HepG2 (cell line): Measurements from ENCODE around the gene MARK4. TPM values are rescaled to one million over a fixed set of nuclear protein-coding genes. Genes with fewer than 3 reads are reported as not detected.
A peak's percentile ranks its signal among the peaks of the same experiment; 100 is the strongest.

Source experiments
- ARNT2 ChIP-seq: sonication (generic); formaldehyde crosslinking; IDR thresholded peaks from 2 replicates; pipeline ENCODE4 v1.8.0; 2022; ENCODE audit warnings: mild to moderate bottlenecking, low read depth, missing genetic modification reagents, moderate library complexity
- ARNTL ChIP-seq: sonication (generic); formaldehyde crosslinking; IDR thresholded peaks from 2 replicates; pipeline ENCODE4 v1.4.0; 2020; ENCODE audit warnings: mild to moderate bottlenecking, missing genetic modification reagents
- CBX2 ChIP-seq, 2 experiments: fragments of 200-600 bp in 1 of 2; sonication (generic); formaldehyde crosslinking in 1 of 2; IDR thresholded peaks; 2 replicates each; pipeline versions ENCODE4 v1.7.0 to v1.8.1; 2018 to 2022; ENCODE audit warnings: low read depth in 2 of 2, low read length in 1 of 2, mild to moderate bottlenecking in 1 of 2, missing genetic modification reagents in 1 of 2
- DNMT1 ChIP-seq: sonication (generic); formaldehyde crosslinking; IDR thresholded peaks from 2 replicates; pipeline ENCODE4 v1.5.1; 2020; ENCODE audit warnings: mild to moderate bottlenecking, missing genetic modification reagents
- GATA4 ChIP-seq: sonication (generic); IDR thresholded peaks from 2 replicates; pipeline ENCODE4 v1.6.1; 2016; ENCODE audit warnings: antibody characterized with exemption, low read depth, borderline replicate concordance
- HNRNPK ChIP-seq: fragments of 200-400 bp; formaldehyde crosslinking; IDR thresholded peaks from 2 replicates; pipeline ENCODE4 v1.6.1; 2018; ENCODE audit warnings: low read length, low read depth, moderate library complexity, mild to moderate bottlenecking; ENCODE audit not compliant: poor library complexity, severe bottlenecking
- KLF11 ChIP-seq: IDR thresholded peaks from 2 replicates; pipeline ENCODE4 v1.6.1; 2016; ENCODE audit warnings: missing compliant biosample characterization
- MYC ChIP-seq: sonication (generic); formaldehyde crosslinking; IDR thresholded peaks from 2 replicates; pipeline ENCODE4 v1.9.0; 2021; ENCODE audit warnings: missing genetic modification reagents, borderline replicate concordance
- NR2F6 ChIP-seq, 2 experiments: IDR thresholded peaks; 2 replicates each; pipeline ENCODE4 v1.6.1; 2016; ENCODE audit warnings: antibody characterized with exemption in 1 of 2, mild to moderate bottlenecking in 1 of 2
- RFX3 ChIP-seq: IDR thresholded peaks from 2 replicates; pipeline ENCODE4 v1.6.1; 2016; ENCODE audit warnings: missing biosample characterization, missing genetic modification reagents
- SETDB1 ChIP-seq: sonication (generic); formaldehyde crosslinking; IDR thresholded peaks from 2 replicates; pipeline ENCODE4 v1.5.1; 2020; ENCODE audit warnings: missing genetic modification reagents, mild to moderate bottlenecking, borderline replicate concordance
- SIN3A ChIP-seq: IDR thresholded peaks from 2 replicates; pipeline ENCODE4 v1.6.1; 2011; ENCODE audit warnings: low read depth, mild to moderate bottlenecking, control low read depth, low read length, borderline replicate concordance
- ZBTB38 ChIP-seq: sonication (generic); formaldehyde crosslinking; IDR thresholded peaks from 2 replicates; pipeline ENCODE4 v1.5.1; 2020; ENCODE audit warnings: mild to moderate bottlenecking, missing genetic modification reagents
- ZKSCAN1 ChIP-seq: fragments of 150-350 bp; IDR thresholded peaks from 2 replicates; pipeline ENCODE4 v1.6.1; 2014; ENCODE audit warnings: low read length
- ZNF230 ChIP-seq: sonication (generic); formaldehyde crosslinking; IDR thresholded peaks from 2 replicates; pipeline ENCODE4 v1.4.0; 2020; ENCODE audit warnings: mild to moderate bottlenecking, missing genetic modification reagents
- ZNF337 ChIP-seq: sonication (generic); formaldehyde crosslinking; IDR thresholded peaks from 2 replicates; pipeline ENCODE4 v1.5.1; 2020; ENCODE audit warnings: missing genetic modification reagents, low read depth, mild to moderate bottlenecking, borderline replicate concordance
- ZNF33B ChIP-seq: sonication (generic); formaldehyde crosslinking; IDR thresholded peaks from 2 replicates; pipeline ENCODE4 v1.5.1; 2020; ENCODE audit warnings: mild to moderate bottlenecking, missing genetic modification reagents
- ZNF7 ChIP-seq: IDR thresholded peaks from 2 replicates; pipeline ENCODE4 v1.6.1; 2016; ENCODE audit warnings: missing biosample characterization, missing genetic modification reagents
- polyA plus RNA-seq, 8 experiments: library from polyadenylated mRNA; depleted of rRNA in 3 of 8; stranded (reverse) in 7 of 8; unstranded in 1 of 8; fragments of >200 nt; fragmentation: Illumina TruSeq in 4 of 8; extraction: Trizol in 4 of 8; gene quantifications; 2 replicates each; pipeline versions ENCODE4 v1.2.1 to v1.2.3, GENCODE V29; 2011 to 2016; ENCODE audit warnings: low read depth in 4 of 8, missing spikeins in 1 of 8, mixed read lengths in 1 of 8; ENCODE audit not compliant: insufficient read depth in 1 of 8
- total RNA-seq, 5 experiments: library from RNA; depleted of rRNA; stranded (reverse); fragments of >200 nt; fragmentation: Illumina TruSeq; extraction: Trizol; gene quantifications; 2 replicates each; pipeline ENCODE4 v1.2.3, GENCODE V29; 2016; ENCODE audit warnings: low read depth in 1 of 5
- TF ChIP-seq, protein P1 (sequence below): sonication (generic); formaldehyde crosslinking; IDR thresholded peaks from 2 replicates; pipeline ENCODE4 v1.5.1; 2020; ENCODE audit warnings: mild to moderate bottlenecking, missing genetic modification reagents, moderate library complexity
- TF ChIP-seq, protein P2 (sequence below): sonication (generic); formaldehyde crosslinking; IDR thresholded peaks from 2 replicates; pipeline ENCODE4 v1.8.0; 2022; ENCODE audit warnings: mild to moderate bottlenecking, missing genetic modification reagents, borderline replicate concordance
- TF ChIP-seq, protein P3 (sequence below): IDR thresholded peaks from 2 replicates; pipeline ENCODE4 v1.6.1; 2016; ENCODE audit warnings: mild to moderate bottlenecking
- TF ChIP-seq, protein P4 (sequence below): sonication (generic); formaldehyde crosslinking; IDR thresholded peaks from 2 replicates; pipeline ENCODE4 v1.4.0; 2020; ENCODE audit warnings: missing genetic modification reagents

Gene MARK4
- total and polyA plus RNA-seq, 2 of the 13 experiments (the other 11 are each of a cell fraction or from before 2014, with no cell fraction given), result 7.0 to 12.2 TPM

DNA sequence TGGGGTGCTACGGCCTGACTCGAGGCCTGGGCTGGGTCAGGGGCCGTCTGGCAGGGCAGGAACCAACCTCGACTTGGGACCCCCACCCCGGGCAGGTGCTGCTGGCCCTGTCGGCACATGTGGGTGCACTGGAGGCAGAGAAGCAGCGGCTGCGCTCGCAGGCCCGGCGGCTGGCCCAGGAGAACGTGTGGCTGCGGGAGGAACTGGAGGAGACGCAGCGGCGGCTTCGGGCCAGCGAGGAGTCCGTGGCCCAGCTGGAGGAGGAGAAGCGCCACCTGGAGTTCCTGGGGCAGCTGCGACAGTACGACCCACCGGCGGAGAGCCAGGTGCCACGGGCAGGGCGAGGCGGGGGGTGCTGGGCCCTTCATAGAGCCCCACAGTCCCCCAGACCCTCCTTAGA lies 95.4 kb downstream of the MARK4 start (continued):
- TF ChIP-seq DNMT1 (CRISPR knock-in tag) (no peak), CBX2 (IDR thresholded peaks at IDR 0.05; ENCODE audit: low read depth, low read length) (no peak), CBX2 (CRISPR knock-in tag; IDR thresholded peaks at IDR 0.05; ENCODE audit: low read depth) (no peak), RFX3 (CRISPR knock-in tag) (no peak), ZNF337 (no peak), GATA4 (no peak), ZNF7 (CRISPR knock-in tag) (no peak), ZNF230 (CRISPR knock-in tag) (no peak), ARNTL (CRISPR knock-in tag) (no peak), SIN3A (no peak), ZBTB38 (CRISPR knock-in tag) (no peak), KLF11 (no peak), SETDB1 (CRISPR knock-in tag) (no peak), MYC (CRISPR knock-in tag) (peak; percentile 20; the same call in 1 of the 2 replicates), HNRNPK (peak; percentile 41), NR2F6 (IDR thresholded peaks at IDR 0.05) (no peak), NR2F6 (CRISPR knock-in tag; IDR thresholded peaks at IDR 0.05) (no peak), ZNF33B (CRISPR knock-in tag) (no peak), ZKSCAN1 (no peak), ARNT2 (CRISPR knock-in tag) (no peak)
- TF ChIP-seq, protein P1, sequence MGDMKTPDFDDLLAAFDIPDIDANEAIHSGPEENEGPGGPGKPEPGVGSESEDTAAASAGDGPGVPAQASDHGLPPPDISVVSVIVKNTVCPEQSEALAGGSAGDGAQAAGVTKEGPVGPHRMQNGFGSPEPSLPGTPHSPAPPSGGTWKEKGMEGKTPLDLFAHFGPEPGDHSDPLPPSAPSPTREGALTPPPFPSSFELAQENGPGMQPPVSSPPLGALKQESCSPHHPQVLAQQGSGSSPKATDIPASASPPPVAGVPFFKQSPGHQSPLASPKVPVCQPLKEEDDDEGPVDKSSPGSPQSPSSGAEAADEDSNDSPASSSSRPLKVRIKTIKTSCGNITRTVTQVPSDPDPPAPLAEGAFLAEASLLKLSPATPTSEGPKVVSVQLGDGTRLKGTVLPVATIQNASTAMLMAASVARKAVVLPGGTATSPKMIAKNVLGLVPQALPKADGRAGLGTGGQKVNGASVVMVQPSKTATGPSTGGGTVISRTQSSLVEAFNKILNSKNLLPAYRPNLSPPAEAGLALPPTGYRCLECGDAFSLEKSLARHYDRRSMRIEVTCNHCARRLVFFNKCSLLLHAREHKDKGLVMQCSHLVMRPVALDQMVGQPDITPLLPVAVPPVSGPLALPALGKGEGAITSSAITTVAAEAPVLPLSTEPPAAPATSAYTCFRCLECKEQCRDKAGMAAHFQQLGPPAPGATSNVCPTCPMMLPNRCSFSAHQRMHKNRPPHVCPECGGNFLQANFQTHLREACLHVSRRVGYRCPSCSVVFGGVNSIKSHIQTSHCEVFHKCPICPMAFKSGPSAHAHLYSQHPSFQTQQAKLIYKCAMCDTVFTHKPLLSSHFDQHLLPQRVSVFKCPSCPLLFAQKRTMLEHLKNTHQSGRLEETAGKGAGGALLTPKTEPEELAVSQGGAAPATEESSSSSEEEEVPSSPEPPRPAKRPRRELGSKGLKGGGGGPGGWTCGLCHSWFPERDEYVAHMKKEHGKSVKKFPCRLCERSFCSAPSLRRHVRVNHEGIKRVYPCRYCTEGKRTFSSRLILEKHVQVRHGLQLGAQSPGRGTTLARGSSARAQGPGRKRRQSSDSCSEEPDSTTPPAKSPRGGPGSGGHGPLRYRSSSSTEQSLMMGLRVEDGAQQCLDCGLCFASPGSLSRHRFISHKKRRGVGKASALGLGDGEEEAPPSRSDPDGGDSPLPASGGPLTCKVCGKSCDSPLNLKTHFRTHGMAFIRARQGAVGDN (CRISPR knock-in tag), result peak; percentile 59
- TF ChIP-seq, protein P2, sequence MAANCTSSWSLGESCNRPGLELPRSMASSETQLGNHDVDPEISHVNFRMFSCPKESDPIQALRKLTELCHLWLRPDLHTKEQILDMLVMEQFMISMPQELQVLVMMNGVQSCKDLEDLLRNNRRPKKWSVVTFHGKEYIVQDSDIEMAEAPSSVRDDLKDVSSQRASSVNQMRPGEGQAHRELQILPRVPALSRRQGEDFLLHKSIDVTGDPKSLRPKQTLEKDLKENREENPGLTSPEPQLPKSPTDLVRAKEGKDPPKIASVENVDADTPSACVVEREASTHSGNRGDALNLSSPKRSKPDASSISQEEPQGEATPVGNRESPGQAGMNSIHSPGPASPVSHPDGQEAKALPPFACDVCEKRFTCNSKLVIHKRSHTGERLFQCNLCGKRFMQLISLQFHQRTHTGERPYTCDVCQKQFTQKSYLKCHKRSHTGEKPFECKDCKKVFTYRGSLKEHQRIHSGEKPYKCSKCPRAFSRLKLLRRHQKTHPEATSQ (CRISPR knock-in tag), result no peak
- TF ChIP-seq, protein P3, sequence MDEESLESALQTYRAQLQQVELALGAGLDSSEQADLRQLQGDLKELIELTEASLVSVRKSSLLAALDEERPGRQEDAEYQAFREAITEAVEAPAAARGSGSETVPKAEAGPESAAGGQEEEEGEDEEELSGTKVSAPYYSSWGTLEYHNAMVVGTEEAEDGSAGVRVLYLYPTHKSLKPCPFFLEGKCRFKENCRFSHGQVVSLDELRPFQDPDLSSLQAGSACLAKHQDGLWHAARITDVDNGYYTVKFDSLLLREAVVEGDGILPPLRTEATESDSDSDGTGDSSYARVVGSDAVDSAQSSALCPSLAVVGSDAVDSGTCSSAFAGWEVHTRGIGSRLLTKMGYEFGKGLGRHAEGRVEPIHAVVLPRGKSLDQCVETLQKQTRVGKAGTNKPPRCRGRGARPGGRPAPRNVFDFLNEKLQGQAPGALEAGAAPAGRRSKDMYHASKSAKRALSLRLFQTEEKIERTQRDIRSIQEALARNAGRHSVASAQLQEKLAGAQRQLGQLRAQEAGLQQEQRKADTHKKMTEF (CRISPR knock-in tag), result no peak
- TF ChIP-seq, protein P4, sequence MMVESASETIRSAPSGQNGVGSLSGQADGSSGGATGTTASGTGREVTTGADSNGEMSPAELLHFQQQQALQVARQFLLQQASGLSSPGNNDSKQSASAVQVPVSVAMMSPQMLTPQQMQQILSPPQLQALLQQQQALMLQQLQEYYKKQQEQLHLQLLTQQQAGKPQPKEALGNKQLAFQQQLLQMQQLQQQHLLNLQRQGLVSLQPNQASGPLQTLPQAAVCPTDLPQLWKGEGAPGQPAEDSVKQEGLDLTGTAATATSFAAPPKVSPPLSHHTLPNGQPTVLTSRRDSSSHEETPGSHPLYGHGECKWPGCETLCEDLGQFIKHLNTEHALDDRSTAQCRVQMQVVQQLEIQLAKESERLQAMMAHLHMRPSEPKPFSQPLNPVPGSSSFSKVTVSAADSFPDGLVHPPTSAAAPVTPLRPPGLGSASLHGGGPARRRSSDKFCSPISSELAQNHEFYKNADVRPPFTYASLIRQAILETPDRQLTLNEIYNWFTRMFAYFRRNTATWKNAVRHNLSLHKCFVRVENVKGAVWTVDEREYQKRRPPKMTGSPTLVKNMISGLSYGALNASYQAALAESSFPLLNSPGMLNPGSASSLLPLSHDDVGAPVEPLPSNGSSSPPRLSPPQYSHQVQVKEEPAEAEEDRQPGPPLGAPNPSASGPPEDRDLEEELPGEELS, result no peak
